Pulmonary artery endothelial cell (primary cell): ENCODE measurements around the gene NEK7. TPM values are rescaled to one million over a fixed set of nuclear protein-coding genes. Genes with fewer than 3 reads are reported as not detected.
A peak's percentile ranks its signal among the peaks of the same experiment; 100 is the strongest.
"Not testable (repeated sequence)": the region's sequence is repeated elsewhere in the genome, so short reads cannot be mapped to it uniquely, and the experiment has no call there.

Source experiments
- DNase-seq: peaks from one replicate; pipeline ENCODE4 v3.0.0-alpha.2; 2011; ENCODE audit warnings: low read depth, low spot score
- total RNA-seq: library from RNA; depleted of rRNA; stranded (reverse); fragments of >200 nt; gene quantifications from 2 replicates; pipeline ENCODE4 v1.2.3, GENCODE V29; 2014

The NEK7 gene
- total RNA-seq, 1 donor from 2014 or later = 161 TPM

DNA sequence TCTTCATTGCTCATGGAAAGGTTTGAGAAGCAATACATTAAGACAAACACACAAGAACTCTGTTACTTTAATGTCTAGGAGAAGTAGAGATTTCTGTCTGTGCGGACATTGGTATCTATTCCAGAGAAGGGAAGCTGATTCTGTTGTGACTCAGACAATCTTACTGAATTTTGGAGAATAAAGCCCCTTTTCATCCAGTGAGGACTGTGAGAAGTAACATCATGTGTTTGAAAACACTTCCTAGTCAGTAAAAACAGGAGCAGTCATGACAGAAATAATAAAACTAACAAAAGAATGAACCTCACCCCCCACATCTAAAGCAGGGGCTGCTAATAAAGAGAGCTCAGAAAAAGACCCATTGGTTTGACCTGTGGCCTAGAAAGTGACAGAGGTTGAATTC is 46.6 kb downstream of the NEK7 start:
- no peak for DNase-seq

GRCh38 chr1:198205016-198205684 is 48.4 kb downstream of the NEK7 start:
- DNase-seq = no peak

- no peak for DNase-seq
Measured at GRCh38 chr1:198206292-198206691, 49.5 kb downstream of the NEK7 start.

DNA sequence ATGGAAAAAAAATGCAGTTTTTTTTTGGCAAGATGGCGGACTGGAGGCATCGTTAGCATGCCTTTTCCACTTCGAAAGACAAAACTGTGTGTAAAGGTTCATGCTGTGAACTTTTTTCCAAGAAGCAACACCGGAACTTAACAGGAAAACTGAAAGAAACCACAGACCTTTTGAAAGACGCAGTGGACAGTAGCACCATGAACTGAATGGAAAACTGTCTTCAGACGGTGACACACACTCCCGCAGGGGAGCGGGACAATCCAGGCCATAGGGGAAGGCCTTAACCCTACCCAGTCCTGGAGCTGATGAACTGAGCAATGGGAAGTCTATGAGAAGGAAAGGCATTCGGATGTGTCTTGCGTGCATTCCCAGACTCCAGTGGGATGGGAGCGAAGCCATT is 54.9 kb downstream of the NEK7 start:
- DNase-seq = no peak

- DNase-seq = no peak
Measured at GRCh38 chr1:198212126-198212525, 55.3 kb downstream of the NEK7 start.

GRCh38 chr1:198212675-198213074 is 55.9 kb downstream of the NEK7 start:
- no peak for DNase-seq

GRCh38 chr1:198214924-198215323 is 58.1 kb downstream of the NEK7 start:
- no peak for DNase-seq

GRCh38 chr1:198220428-198220827 is 63.6 kb downstream of the NEK7 start:
- DNase-seq = peak; percentile 96

DNA sequence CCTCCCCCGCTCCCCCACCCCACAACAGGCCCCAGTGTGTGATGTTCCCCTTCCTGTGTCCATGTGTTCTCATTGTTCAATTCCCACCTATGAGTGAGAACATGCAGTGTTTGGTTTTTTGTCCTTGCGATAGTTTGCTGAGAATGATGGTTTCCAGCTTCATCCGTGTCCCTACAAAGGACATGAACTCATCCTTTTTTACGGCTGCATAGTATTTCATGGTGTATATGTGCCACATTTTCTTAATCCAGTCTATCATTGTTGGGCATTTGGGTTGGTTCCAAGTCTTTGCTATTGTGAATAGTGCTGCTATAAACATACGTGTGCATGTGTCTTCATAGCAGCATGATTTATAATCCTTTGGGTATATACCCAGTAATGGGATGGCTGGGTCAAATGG is 70.2 kb downstream of the NEK7 start:
- not testable (repeated sequence) for DNase-seq

GRCh38 chr1:198227454-198227853 is 70.7 kb downstream of the NEK7 start:
- DNase-seq = not testable (repeated sequence)

- no peak for DNase-seq
Measured at GRCh38 chr1:198228925-198229324, 72.1 kb downstream of the NEK7 start.

DNA sequence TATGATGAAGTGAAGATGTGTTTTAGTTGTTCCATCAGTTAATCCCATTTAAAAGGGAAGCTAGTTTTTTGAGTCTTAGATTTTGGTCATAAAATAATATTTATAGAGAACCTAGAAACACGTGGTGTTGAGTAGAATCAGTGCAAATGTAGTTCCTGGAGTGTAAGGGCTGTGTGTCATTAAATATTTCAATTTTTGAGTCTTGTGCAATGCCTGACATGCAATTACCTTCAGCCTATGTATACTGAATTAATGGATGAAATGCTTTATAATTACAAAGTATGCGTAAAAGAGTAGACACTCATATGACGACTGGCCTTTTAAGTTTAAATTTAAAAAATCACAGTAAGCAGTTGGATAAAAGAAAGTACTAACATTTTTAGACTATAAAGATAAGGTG is 75.0 kb downstream of the NEK7 start:
- DNase-seq = no peak

DNA sequence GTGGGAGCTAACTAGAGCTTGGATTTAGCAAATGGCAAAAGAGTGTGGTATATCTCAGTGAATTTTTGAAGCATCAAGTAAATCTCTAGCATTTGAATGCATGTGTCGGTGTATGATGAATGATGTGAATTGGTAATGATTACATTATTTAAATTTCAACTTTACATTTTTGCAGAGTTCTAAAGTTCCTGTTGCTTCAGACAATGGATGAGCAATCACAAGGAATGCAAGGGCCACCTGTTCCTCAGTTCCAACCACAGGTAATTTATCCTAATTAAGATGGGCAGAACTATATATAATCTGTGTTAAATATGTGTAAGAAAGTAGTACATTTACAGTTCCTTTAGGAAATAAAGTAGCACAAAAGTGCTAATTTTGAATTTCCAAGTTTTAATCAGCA is 75.6 kb downstream of the NEK7 start:
- no peak for DNase-seq

DNA sequence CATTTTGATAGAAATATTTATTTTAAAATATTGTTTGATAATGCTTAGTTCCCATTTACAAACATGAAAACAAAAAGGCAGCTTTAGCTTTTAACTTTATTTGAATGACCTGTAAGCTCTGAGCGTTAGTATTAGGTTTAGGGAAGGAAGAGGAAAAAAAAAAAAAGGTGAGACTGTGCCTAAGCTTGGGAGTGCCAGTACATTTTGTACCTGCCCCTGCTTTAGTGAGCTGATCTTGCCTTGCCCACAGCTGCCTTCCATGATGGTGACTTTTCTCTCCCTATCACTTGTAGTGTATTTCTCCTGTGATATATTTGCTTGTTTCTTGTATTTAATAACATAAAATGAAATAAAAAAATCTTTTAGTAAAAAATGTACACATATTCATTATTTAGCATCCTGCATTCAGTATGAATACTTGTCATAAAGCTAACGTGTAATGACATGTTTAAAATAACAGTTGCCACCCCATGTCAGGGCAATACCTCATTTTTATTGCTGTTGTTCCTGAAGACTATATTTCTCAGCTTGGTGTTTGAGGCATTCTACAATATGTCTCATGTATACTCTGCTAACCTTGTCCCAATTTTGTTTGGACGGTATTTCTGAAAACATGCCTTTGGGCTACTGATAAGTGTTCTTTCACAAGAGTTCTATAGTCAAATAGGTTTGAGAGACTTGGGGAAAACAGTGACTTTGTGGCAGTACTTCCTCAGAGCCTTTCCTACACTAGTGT is 76.3 kb downstream of the NEK7 start:
- DNase-seq = no peak

GRCh38 chr1:198234520-198235251 is 77.9 kb downstream of the NEK7 start:
- no peak for DNase-seq

DNA sequence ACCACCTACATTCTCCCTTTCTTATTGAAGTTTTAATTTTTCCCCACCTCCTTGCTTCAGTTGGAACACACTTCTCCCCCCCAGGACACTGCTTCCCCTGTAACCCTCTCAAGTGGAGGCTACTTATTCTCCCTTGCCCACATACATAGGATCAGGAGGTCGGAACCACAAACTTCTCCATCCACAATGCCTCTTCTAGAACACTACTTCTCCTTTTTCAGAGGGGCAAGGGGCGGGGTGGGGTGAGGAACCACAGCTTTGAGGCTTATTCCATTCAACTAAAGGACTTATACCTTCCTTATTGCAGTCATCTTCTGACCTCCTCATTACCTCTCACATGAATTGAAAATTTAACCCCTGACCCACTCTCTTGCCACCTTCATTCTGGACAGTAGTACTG is 81.3 kb downstream of the NEK7 start:
- DNase-seq = no peak

GRCh38 chr1:198241553-198241952 is 84.8 kb downstream of the NEK7 start:
- no peak for DNase-seq

DNA sequence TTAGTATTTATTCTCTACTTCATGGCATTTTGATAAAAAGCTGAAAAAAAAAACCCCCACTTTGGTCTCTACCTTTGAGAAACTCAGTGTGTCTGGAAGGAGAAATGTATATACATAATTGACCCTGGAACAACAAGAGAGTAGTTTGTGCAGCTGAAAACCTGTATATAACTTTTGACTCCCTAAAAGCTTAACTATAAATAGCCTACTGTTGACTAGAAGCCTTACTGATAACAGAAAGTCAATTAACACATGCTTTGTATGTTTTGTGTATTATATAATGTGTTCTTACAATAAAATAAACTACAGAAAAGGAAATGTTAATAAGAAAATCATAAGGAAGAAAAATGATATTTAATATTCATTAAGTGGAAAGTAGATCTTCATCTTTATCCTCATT is 88.0 kb downstream of the NEK7 start:
- no peak for DNase-seq

DNA sequence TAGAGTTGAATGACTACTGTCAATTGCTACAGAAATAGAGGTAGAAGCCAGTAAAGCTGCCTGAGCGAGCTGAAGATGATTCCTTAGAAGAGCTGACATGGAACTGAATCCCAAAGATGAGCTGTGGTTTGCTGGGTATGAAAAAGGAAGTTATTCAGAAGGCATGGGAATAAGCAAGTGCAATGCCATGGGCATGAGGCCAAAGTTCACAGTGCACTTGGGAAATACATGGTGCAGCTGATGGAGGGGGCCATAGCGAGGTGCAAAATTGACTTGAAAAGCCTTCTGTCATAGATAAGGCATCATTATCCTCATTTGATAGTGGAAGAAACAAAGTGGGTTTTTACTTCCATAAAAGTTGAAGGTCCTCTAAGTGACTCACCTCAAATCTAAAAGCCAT is 88.6 kb downstream of the NEK7 start:
- no peak for DNase-seq

GRCh38 chr1:198246337-198246736 is 89.5 kb downstream of the NEK7 start:
- DNase-seq = no peak

- no peak for DNase-seq
Measured at GRCh38 chr1:198253259-198253658, 96.5 kb downstream of the NEK7 start.

DNA sequence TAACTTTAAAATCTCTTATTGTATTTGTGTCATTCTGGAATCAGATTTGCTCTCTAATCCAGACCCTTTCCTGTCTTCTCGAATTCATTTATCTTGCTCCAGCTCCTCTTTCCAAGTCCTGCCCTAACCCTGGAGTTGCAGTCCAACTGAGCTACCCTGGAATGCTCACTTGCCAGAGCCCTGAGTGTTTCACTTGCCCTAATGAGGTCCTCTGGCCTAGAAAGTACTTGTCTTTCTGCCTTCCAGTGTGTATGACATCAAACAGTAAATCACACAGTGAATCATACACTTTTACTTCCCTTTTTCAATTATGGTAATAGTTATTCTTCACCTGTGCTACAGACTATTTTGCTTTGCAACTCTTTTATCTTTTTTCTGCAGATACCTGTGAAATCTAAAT is 96.9 kb downstream of the NEK7 start:
- DNase-seq = no peak

GRCh38 chr1:198254521-198254920 is 97.7 kb downstream of the NEK7 start:
- no peak for DNase-seq
